HCT116 (cell line): Measurements from ENCODE around the gene INPPL1. TPM values are rescaled to one million over a fixed set of nuclear protein-coding genes. Genes with fewer than 3 reads are reported as not detected.

ENCODE experiments used
- ATAC-seq: fragments of 200-7000 bp; cut with Tn5 transposase; 2 replicates; pipeline ENCODE4 v1.9.1; 2020; ENCODE audit warnings: mild to moderate bottlenecking, moderate library complexity
- BruUV-seq: library from RNA; stranded (reverse); fragments of 400-500 nt; replicated peaks from 2 replicates; lab custom pipeline; 2021; lab: Mats Ljungman, UMichigan
- CTCF ChIA-PET: fragments of 300-600 bp; sonication (Branson Sonifier 250); formaldehyde crosslinking; loops from one replicate; lab custom pipeline; 2021; ENCODE audit warnings: antibody characterized with exemption; lab: Charles Lee
- POLR2A ChIA-PET: fragments of 300-600, 350-600 bp; sonication (Branson Sonifier 250); formaldehyde crosslinking; loops from one replicate; lab custom pipeline; 2021; ENCODE audit warnings: antibody characterized with exemption; lab: Charles Lee
- RAD21 ChIA-PET, 2 experiments: fragments of 300-600 bp; sonication (Branson Sonifier 250); formaldehyde crosslinking; loops; one replicate each; lab custom pipeline; 2023; ENCODE audit warnings: low total read pairs in 2 of 2; ENCODE audit not compliant: uncharacterized antibody in 2 of 2, unreplicated experiment in 2 of 2, low non-redundant PET in 1 of 2; lab: Charles Lee
- DNase-seq: peaks from one replicate; pipeline ENCODE4 v3.0.0-alpha.2; 2010; ENCODE audit warnings: low read depth, low spot score
- H2AFZ ChIP-seq: fragments of 200-600 bp; shearing (Covaris generic), sonication (generic); 2 replicates; pipeline ENCODE4 v1.6.1; 2017; ENCODE audit warnings: low read depth, mixed run types, mixed read lengths, antibody characterized with exemption, low read length; ENCODE audit not compliant: poor library complexity, severe bottlenecking
- H3K27ac ChIP-seq: 2 replicates; pipeline ENCODE4 v1.5.1; 2012; ENCODE audit warnings: low read depth, low read length
- H3K27me3 ChIP-seq: fragments of 200-600 bp; sonication (generic); 2 replicates; pipeline ENCODE4 v1.6.1; 2016; ENCODE audit warnings: mixed run types, low read length, mixed read lengths; ENCODE audit not compliant: insufficient read depth
- H3K36me3 ChIP-seq, 2 experiments: fragments of 200-500 bp in 1 of 2; fragments of 200-600 bp in 1 of 2; sonication (Bioruptor generic) in 1 of 2; sonication (generic) in 1 of 2; 2 replicates each; pipeline versions ENCODE4 v1.5.1 to v1.6.1; 2014 to 2016; ENCODE audit warnings: low read length in 2 of 2, inconsistent platforms in 1 of 2, mixed read lengths in 1 of 2, mixed run types in 1 of 2; ENCODE audit not compliant: insufficient read depth in 2 of 2, control insufficient read depth in 1 of 2
- H3K4me1 ChIP-seq, 2 experiments: fragments of 200-600 bp in 1 of 2; sonication (generic) in 1 of 2; 2 replicates each; pipeline versions ENCODE4 v1.5.1 to v1.6.1; 2012 to 2017; ENCODE audit warnings: low read length in 2 of 2, inconsistent platforms in 1 of 2, mild to moderate bottlenecking in 1 of 2, mixed read lengths in 1 of 2, mixed run types in 1 of 2, moderate library complexity in 1 of 2; ENCODE audit not compliant: insufficient read depth in 2 of 2, control insufficient read depth in 1 of 2
- H3K4me2 ChIP-seq: fragments of 200-600 bp; sonication (generic); 2 replicates; pipeline ENCODE4 v1.6.1; 2017; ENCODE audit warnings: mixed run types, low read length, mixed read lengths
- H3K4me3 ChIP-seq, 2 experiments: fragments of 200-600 bp in 1 of 2; sonication (generic) in 1 of 2; replicated peaks in 1 of 2; 2 replicates each; pipeline ENCODE4 v1.5.1; 2011 to 2016; ENCODE audit warnings: low read length in 2 of 2, control low read depth in 1 of 2, low read depth in 1 of 2, mild to moderate bottlenecking in 1 of 2, mixed read lengths in 1 of 2, mixed run types in 1 of 2
- H3K79me2 ChIP-seq: fragments of 200-600 bp; sonication (generic); 2 replicates; pipeline ENCODE4 v1.6.1; 2017; ENCODE audit warnings: mild to moderate bottlenecking, mixed run types, low read length, moderate library complexity, mixed read lengths; ENCODE audit not compliant: insufficient read depth
- H3K9ac ChIP-seq: fragments of 200-600 bp; sonication (generic); 2 replicates; pipeline ENCODE4 v1.6.1; 2016; ENCODE audit warnings: low read length, mixed read lengths
- H3K9me2 ChIP-seq: fragments of 200-600 bp; sonication (generic), shearing (Covaris generic); 2 replicates; pipeline ENCODE4 v1.6.1; 2017; ENCODE audit warnings: mixed run types, mild to moderate bottlenecking, moderate library complexity; ENCODE audit not compliant: insufficient read depth
- H3K9me3 ChIP-seq, 2 experiments: fragments of 200-500 bp in 1 of 2; fragments of 200-600 bp in 1 of 2; sonication (Bioruptor generic) in 1 of 2; sonication (generic) in 1 of 2; 2 replicates each; pipeline ENCODE4 v1.6.1; 2014 to 2017; ENCODE audit warnings: low read length in 2 of 2, mixed read lengths in 2 of 2, inconsistent platforms in 1 of 2, low read depth in 1 of 2, mild to moderate bottlenecking in 1 of 2, mixed run types in 1 of 2, moderate library complexity in 1 of 2; ENCODE audit not compliant: control insufficient read depth in 1 of 2, insufficient read depth in 1 of 2
- H4K20me1 ChIP-seq: fragments of 200-600 bp; sonication (generic), shearing (Covaris generic); 2 replicates; pipeline ENCODE4 v1.6.1; 2017; ENCODE audit warnings: mixed run types, mild to moderate bottlenecking, moderate library complexity; ENCODE audit not compliant: insufficient read depth
- ATF3 ChIP-seq: IDR thresholded peaks from 2 replicates; pipeline ENCODE4 v1.6.1; 2012
- CBX3 ChIP-seq: IDR thresholded peaks from 2 replicates; pipeline ENCODE4 v1.6.1; 2012; ENCODE audit warnings: low read depth
- CEBPB ChIP-seq: IDR thresholded peaks from 2 replicates; pipeline ENCODE4 v1.6.1; 2012; ENCODE audit warnings: low read depth
- ELF1 ChIP-seq: IDR thresholded peaks from 2 replicates; pipeline ENCODE4 v1.6.1; 2012; ENCODE audit warnings: low read depth, borderline replicate concordance
- EZH2phosphoT487 ChIP-seq: fragments of 200-600 bp; IDR thresholded peaks from 2 replicates; pipeline ENCODE4 v1.6.1; 2018; ENCODE audit warnings: antibody characterized with exemption, borderline replicate concordance
- MAX ChIP-seq: IDR thresholded peaks from 2 replicates; pipeline ENCODE4 v1.6.1; 2012
- POLR2A ChIP-seq: IDR thresholded peaks from 2 replicates; pipeline ENCODE4 v1.7.0; 2011; ENCODE audit warnings: borderline replicate concordance; ENCODE audit not compliant: insufficient read depth, insufficient read length; ENCODE audit errors: extremely low read depth
- POLR2AphosphoS5 ChIP-seq: IDR thresholded peaks from 2 replicates; pipeline ENCODE4 v1.6.1; 2011; ENCODE audit warnings: mild to moderate bottlenecking, low read depth, low read length, moderate library complexity
- RAD21 ChIP-seq: IDR thresholded peaks from 2 replicates; pipeline ENCODE4 v1.6.1; 2012; ENCODE audit warnings: low read depth, mild to moderate bottlenecking
- SIN3A ChIP-seq: IDR thresholded peaks from 2 replicates; pipeline ENCODE4 v1.6.1; 2012; ENCODE audit warnings: low read depth
- SP1 ChIP-seq: IDR thresholded peaks from 2 replicates; pipeline ENCODE4 v1.6.1; 2012; ENCODE audit warnings: low read depth
- TCF7L2 ChIP-seq: IDR thresholded peaks from 2 replicates; pipeline ENCODE4 v1.7.0; 2011; ENCODE audit warnings: borderline replicate concordance, inconsistent platforms; ENCODE audit not compliant: insufficient read depth, insufficient read length; ENCODE audit errors: extremely low read depth
- YY1 ChIP-seq: IDR thresholded peaks from 2 replicates; pipeline ENCODE4 v1.6.1; 2011; ENCODE audit warnings: low read length, low read depth, moderate library complexity, mild to moderate bottlenecking; ENCODE audit not compliant: insufficient replicate concordance; ENCODE audit errors: extremely low read depth
- ZNF274 ChIP-seq: fragments of 200-500 bp; sonication (Bioruptor generic); IDR thresholded peaks from 2 replicates; pipeline ENCODE4 v1.6.1; 2014; ENCODE audit warnings: mild to moderate bottlenecking, low read depth, low read length, inconsistent platforms
- intact Hi-C: fragments of 100-400 bp; cut with micrococcal nuclease; formaldehyde crosslinking; loops from 2 replicates; pipeline ENCODE4 v1.10.0; 2022
- total RNA-seq: library from RNA; stranded (reverse); gene quantifications from one replicate; pipeline ENCODE4 v1.2.1, GENCODE V29; 2021; ENCODE audit not compliant: unreplicated experiment

The INPPL1 gene
- total RNA-seq, 1 experiment from 2014 or later, result 132 TPM

- Histone ChIP-seq H3K9ac (no peak overlapping the region), H3K9me3 (no peaks in the 10 kb centered on the region), H3K27me3 (no peaks in the 10 kb centered on the region), H3K9me2 (no peaks in the 10 kb centered on the region), H3K27ac (no peak overlapping the region), H4K20me1 (no peaks in the 10 kb centered on the region), H3K4me2 (no peak overlapping the region), H3K79me2 (no peaks in the 10 kb centered on the region), H3K36me3 (peaks cover 5 to 6% of the 10 kb centered on the region in 2 experiments; a peak in 2 of 4 replicates)
- DNase-seq, result no peak
- intact Hi-C loops, result no loop called here
- no peak for ATAC-seq
- TF ChIP-seq SP1 (no peak), RAD21 (no peak), POLR2AphosphoS5 (no peak), ATF3 (no peak), CEBPB (no peak), ELF1 (no peak), CBX3 (no peak), ZNF274 (no peak), POLR2A (no peak), SIN3A (no peak), TCF7L2 (no peak), MAX (no peak), EZH2phosphoT487 (no peak), YY1 (no peak)
- TF ChIP-seq, all 23 proteins: peak for 0
- ChIA-PET POLR2A (no interaction called here), RAD21 (no interaction called here), CTCF (no interaction called here)
- peaks cover 0 to 4% of the 10 kb centered on the region in 2 experiments; a peak in 1 of 4 replicates for H3K4me1 ChIP-seq
- no peak overlapping the region for H2AFZ ChIP-seq
- H3K4me3 ChIP-seq, result no peak overlapping the region
- BruUV-seq, result no TSS peak
Observed at GRCh38 chr11:72239849-72240460, 15.4 kb downstream of the INPPL1 start.
